Amniotic stem cell (primary cell): ENCODE results near the gene EPN3.
A peak's percentile ranks its signal among the peaks of the same experiment; 100 is the strongest.

ENCODE experiments used
- DNase-seq: peaks from one replicate; lab custom pipeline; 2025; lab: John Stamatoyannopoulos, UW

Gene EPN3

GRCh38 chr17:50550661-50551432 is 18.3 kb downstream of the EPN3 start:
- peak; percentile 61 for DNase-seq

- DNase-seq, result no peak
Measured at GRCh38 chr17:50551433-50551815, 18.9 kb downstream of the EPN3 start.

- DNase-seq, result no peak
Measured at GRCh38 chr17:50551884-50552283, 19.3 kb downstream of the EPN3 start.

- no peak for DNase-seq
Measured at GRCh38 chr17:50554201-50554600, 21.7 kb downstream of the EPN3 start.

- DNase-seq, result no peak
Measured at GRCh38 chr17:50556803-50557202, 24.3 kb downstream of the EPN3 start.

GRCh38 chr17:50557630-50558029 is 25.1 kb downstream of the EPN3 start:
- DNase-seq, result no peak

GRCh38 chr17:50558091-50558490 is 25.6 kb downstream of the EPN3 start:
- no peak for DNase-seq

- no peak for DNase-seq
Measured at GRCh38 chr17:50558581-50558940, 26.0 kb downstream of the EPN3 start.

GRCh38 chr17:50558941-50559614 is 26.5 kb downstream of the EPN3 start:
- DNase-seq, result no peak

- no peak for DNase-seq
Measured at GRCh38 chr17:50559674-50560184, 27.2 kb downstream of the EPN3 start.

- DNase-seq, result peak; percentile 26
Measured at GRCh38 chr17:50560185-50560824, 27.8 kb downstream of the EPN3 start, which contains the start of gene CACNA1G. CACNA1G (plus strand) TSS chr17:50560715; CDS start chr17:50561460, 745 bp downstream.

- DNase-seq, result no peak
Measured at GRCh38 chr17:50560931-50561745, 28.6 kb downstream of the EPN3 start.

- no peak for DNase-seq
Measured at GRCh38 chr17:50561746-50562141, 29.2 kb downstream of the EPN3 start.

GRCh38 chr17:50562242-50563091 is 29.9 kb downstream of the EPN3 start:
- no peak for DNase-seq

GRCh38 chr17:50563092-50563511 is 30.6 kb downstream of the EPN3 start:
- no peak for DNase-seq

- no peak for DNase-seq
Measured at GRCh38 chr17:50564916-50565315, 32.4 kb downstream of the EPN3 start.

- DNase-seq, result no peak
Measured at GRCh38 chr17:50565402-50566350, 33.1 kb downstream of the EPN3 start.

GRCh38 chr17:50566886-50567285 is 34.4 kb downstream of the EPN3 start:
- DNase-seq, result no peak

GRCh38 chr17:50568659-50569058 is 36.1 kb downstream of the EPN3 start:
- DNase-seq, result no peak

- DNase-seq, result no peak
Measured at GRCh38 chr17:50569592-50569991, 37.1 kb downstream of the EPN3 start.
